ENCODE results near the gene GRM3. TPM values are rescaled to one million over a fixed set of nuclear protein-coding genes. Genes with fewer than 3 reads are reported as not detected.

Gene GRM3
- total RNA-seq, 1 donor from 2014 or later: not detected

- no peak overlapping the region for H3K4me3 Mint-ChIP-seq (ENCODE audit: unreplicated experiment)
- no peaks in the 10 kb centered on the region for H3K27me3 Mint-ChIP-seq (ENCODE audit: low read depth, unreplicated experiment)
- Histone ChIP-seq H3K4me1 (ENCODE audit: insufficient read depth, low read length) (no peaks in the 10 kb centered on the region), H3K9ac (ENCODE audit: low read length) (no peak overlapping the region), H3K9me3 (ENCODE audit: insufficient read depth, low read depth, low read length) (no peaks in the 10 kb centered on the region), H3K79me2 (ENCODE audit: insufficient read depth, low read length) (no peaks in the 10 kb centered on the region), H3K27me3 (ENCODE audit: insufficient read depth, low read length) (no peaks in the 10 kb centered on the region), H4K20me1 (ENCODE audit: insufficient read depth, low read length) (no peaks in the 10 kb centered on the region), H2AFZ (ENCODE audit: low read depth, low read length) (no peak overlapping the region), H3K4me3 (ENCODE audit: insufficient read depth, low read depth, low read length) (no peak overlapping the region), H3K27ac (ENCODE audit: low read depth, low read length) (no peak overlapping the region), H3K4me2 (ENCODE audit: low read length) (no peak overlapping the region), H3K36me3 (ENCODE audit: insufficient read depth, low read length) (no peaks in the 10 kb centered on the region)
- FAIRE-seq: no peak
- DNase-seq (ENCODE audit: low read depth): no peak
- H3K27ac Mint-ChIP-seq (ENCODE audit: unreplicated experiment): no peak overlapping the region
- TF ChIP-seq EZH2 (IDR thresholded peaks at IDR 0.05; ENCODE audit: insufficient read depth, low read length) (no peak), CTCF (IDR thresholded peaks at IDR 0.05; ENCODE audit: insufficient read depth, low read depth, low read length) (no peak)
- H3K36me3 Mint-ChIP-seq (ENCODE audit: low read depth, unreplicated experiment): no peaks in the 10 kb centered on the region
- H3K4me1 Mint-ChIP-seq (ENCODE audit: low read depth, unreplicated experiment): no peaks in the 10 kb centered on the region
- peaks cover 1% of the 10 kb centered on the region for H3K9me3 Mint-ChIP-seq (ENCODE audit: unreplicated experiment)
These were observed 240.4 kb downstream of the GRM3 start for GRCh38 chr7:86884152-86884551.

GRCh38 chr7:86889501-86889900 lies 245.8 kb downstream of the GRM3 start:
- H3K36me3 ChIP-seq (ENCODE audit: insufficient read depth, low read length): no peaks in the 10 kb centered on the region
- H3K36me3 Mint-ChIP-seq (ENCODE audit: low read depth, unreplicated experiment): no peaks in the 10 kb centered on the region
- H3K27ac ChIP-seq (ENCODE audit: low read depth, low read length): no peak overlapping the region
- no peak for DNase-seq (ENCODE audit: low read depth)
- no peak for FAIRE-seq
- H3K27me3 Mint-ChIP-seq (ENCODE audit: low read depth, unreplicated experiment): no peaks in the 10 kb centered on the region
- TF ChIP-seq EZH2 (IDR thresholded peaks at IDR 0.05; ENCODE audit: insufficient read depth, low read length): no peak
- TF ChIP-seq CTCF (IDR thresholded peaks at IDR 0.05; ENCODE audit: insufficient read depth, low read depth, low read length): no peak
- H3K4me2 ChIP-seq (ENCODE audit: low read length): no peak overlapping the region
- H3K4me3 Mint-ChIP-seq (ENCODE audit: unreplicated experiment): no peak overlapping the region
- H3K27ac Mint-ChIP-seq (ENCODE audit: unreplicated experiment): no peak overlapping the region
- no peak overlapping the region for H3K9ac ChIP-seq (ENCODE audit: low read length)
- H3K4me1 ChIP-seq (ENCODE audit: insufficient read depth, low read length): no peaks in the 10 kb centered on the region
- no peaks in the 10 kb centered on the region for H4K20me1 ChIP-seq (ENCODE audit: insufficient read depth, low read length)
- no peaks in the 10 kb centered on the region for H3K79me2 ChIP-seq (ENCODE audit: insufficient read depth, low read length)
- H3K27me3 ChIP-seq (ENCODE audit: insufficient read depth, low read length): no peaks in the 10 kb centered on the region
- no peak overlapping the region for H3K4me3 ChIP-seq (ENCODE audit: insufficient read depth, low read depth, low read length)
- H2AFZ ChIP-seq (ENCODE audit: low read depth, low read length): no peak overlapping the region
- H3K9me3 ChIP-seq (ENCODE audit: insufficient read depth, low read depth, low read length): no peaks in the 10 kb centered on the region
- H3K9me3 Mint-ChIP-seq (ENCODE audit: unreplicated experiment): peaks cover 1% of the 10 kb centered on the region
- no peaks in the 10 kb centered on the region for H3K4me1 Mint-ChIP-seq (ENCODE audit: low read depth, unreplicated experiment)

GRCh38 chr7:86898171-86898570 lies 254.5 kb downstream of the GRM3 start:
- no peak for DNase-seq (ENCODE audit: low read depth)
- TF ChIP-seq CTCF (IDR thresholded peaks at IDR 0.05; ENCODE audit: insufficient read depth, low read depth, low read length) (no peak), EZH2 (IDR thresholded peaks at IDR 0.05; ENCODE audit: insufficient read depth, low read length) (no peak)
- H3K4me3 Mint-ChIP-seq (ENCODE audit: unreplicated experiment): no peak overlapping the region
- Histone ChIP-seq H3K27me3 (ENCODE audit: insufficient read depth, low read length) (no peaks in the 10 kb centered on the region), H3K4me3 (ENCODE audit: insufficient read depth, low read depth, low read length) (no peak overlapping the region), H3K9me3 (ENCODE audit: insufficient read depth, low read depth, low read length) (no peaks in the 10 kb centered on the region), H2AFZ (ENCODE audit: low read depth, low read length) (no peak overlapping the region), H3K79me2 (ENCODE audit: insufficient read depth, low read length) (no peaks in the 10 kb centered on the region), H3K9ac (ENCODE audit: low read length) (no peak overlapping the region), H4K20me1 (ENCODE audit: insufficient read depth, low read length) (no peaks in the 10 kb centered on the region), H3K4me2 (ENCODE audit: low read length) (no peak overlapping the region), H3K36me3 (ENCODE audit: insufficient read depth, low read length) (no peaks in the 10 kb centered on the region), H3K4me1 (ENCODE audit: insufficient read depth, low read length) (no peaks in the 10 kb centered on the region), H3K27ac (ENCODE audit: low read depth, low read length) (no peak overlapping the region)
- no peak overlapping the region for H3K27ac Mint-ChIP-seq (ENCODE audit: unreplicated experiment)
- H3K4me1 Mint-ChIP-seq (ENCODE audit: low read depth, unreplicated experiment): no peaks in the 10 kb centered on the region
- no peak for FAIRE-seq
- H3K27me3 Mint-ChIP-seq (ENCODE audit: low read depth, unreplicated experiment): no peaks in the 10 kb centered on the region
- no peaks in the 10 kb centered on the region for H3K36me3 Mint-ChIP-seq (ENCODE audit: low read depth, unreplicated experiment)
- H3K9me3 Mint-ChIP-seq (ENCODE audit: unreplicated experiment): no peaks in the 10 kb centered on the region
